Measurements from ENCODE around the gene FOXP1.

- TF ChIP-seq, protein P1, sequence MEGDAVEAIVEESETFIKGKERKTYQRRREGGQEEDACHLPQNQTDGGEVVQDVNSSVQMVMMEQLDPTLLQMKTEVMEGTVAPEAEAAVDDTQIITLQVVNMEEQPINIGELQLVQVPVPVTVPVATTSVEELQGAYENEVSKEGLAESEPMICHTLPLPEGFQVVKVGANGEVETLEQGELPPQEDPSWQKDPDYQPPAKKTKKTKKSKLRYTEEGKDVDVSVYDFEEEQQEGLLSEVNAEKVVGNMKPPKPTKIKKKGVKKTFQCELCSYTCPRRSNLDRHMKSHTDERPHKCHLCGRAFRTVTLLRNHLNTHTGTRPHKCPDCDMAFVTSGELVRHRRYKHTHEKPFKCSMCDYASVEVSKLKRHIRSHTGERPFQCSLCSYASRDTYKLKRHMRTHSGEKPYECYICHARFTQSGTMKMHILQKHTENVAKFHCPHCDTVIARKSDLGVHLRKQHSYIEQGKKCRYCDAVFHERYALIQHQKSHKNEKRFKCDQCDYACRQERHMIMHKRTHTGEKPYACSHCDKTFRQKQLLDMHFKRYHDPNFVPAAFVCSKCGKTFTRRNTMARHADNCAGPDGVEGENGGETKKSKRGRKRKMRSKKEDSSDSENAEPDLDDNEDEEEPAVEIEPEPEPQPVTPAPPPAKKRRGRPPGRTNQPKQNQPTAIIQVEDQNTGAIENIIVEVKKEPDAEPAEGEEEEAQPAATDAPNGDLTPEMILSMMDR (IDR thresholded peaks at IDR 0.05; ENCODE audit: insufficient read depth, low read depth, low read length): no peak
- no peak for TF ChIP-seq EZH2 (IDR thresholded peaks at IDR 0.05; ENCODE audit: insufficient read depth, low read length)
These were observed 570.6 kb downstream of the FOXP1 start for GRCh38 chr3:71012971-71013370.

Measured in astrocyte (in vitro differentiated cells and primary cell).